HG03378 (cell line): ENCODE data around the gene PCAT7.

Experiments
- ATAC-seq: cut with Tn5 transposase; IDR thresholded peaks from one replicate; pipeline ENCODE4 v1.9.1; 2021; ENCODE audit warnings: mild to moderate bottlenecking, moderate library complexity; ENCODE audit not compliant: unreplicated experiment

Gene PCAT7

GRCh38 chr9:94600715-94601114 is 45.8 kb downstream of the PCAT7 start:
- no peak for ATAC-seq

DNA sequence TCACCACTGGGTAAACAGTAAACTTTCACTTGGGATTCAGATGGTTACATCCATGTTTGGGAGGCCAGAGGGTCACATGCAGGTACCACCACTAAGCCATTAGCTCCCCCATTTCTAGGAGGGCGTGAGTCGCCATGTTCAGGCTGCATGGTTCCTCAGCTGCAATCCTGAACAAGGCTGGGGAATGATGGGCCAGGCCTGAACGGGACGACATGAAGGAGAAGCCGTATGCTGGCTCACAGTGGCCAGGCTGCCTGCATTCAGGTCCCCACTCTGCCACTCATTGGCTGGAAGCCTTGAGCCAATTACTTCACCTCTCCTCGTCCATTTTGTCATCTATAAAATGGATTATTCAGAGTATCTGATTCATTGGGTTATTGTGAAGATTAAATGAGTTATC is 47.8 kb downstream of the PCAT7 start:
- no peak for ATAC-seq

GRCh38 chr9:94603259-94604160 is 48.6 kb downstream of the PCAT7 start:
- no peak for ATAC-seq

- ATAC-seq = no peak
Observed at GRCh38 chr9:94606646-94607422, 52.0 kb downstream of the PCAT7 start.

DNA sequence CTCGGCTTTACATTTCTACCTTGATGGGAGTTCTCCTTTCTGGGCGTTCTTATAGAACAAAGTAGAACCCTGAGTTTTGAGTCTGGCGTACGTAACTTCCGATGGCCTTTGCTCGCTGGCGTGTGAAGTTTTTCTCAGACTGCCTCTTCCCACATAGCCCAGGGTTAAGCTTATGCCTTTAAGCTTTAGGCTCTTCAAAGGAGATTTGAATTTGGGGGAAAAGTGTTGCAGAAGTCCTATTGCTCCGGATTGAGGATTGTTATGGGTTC is 52.5 kb downstream of the PCAT7 start:
- ATAC-seq = no peak

DNA sequence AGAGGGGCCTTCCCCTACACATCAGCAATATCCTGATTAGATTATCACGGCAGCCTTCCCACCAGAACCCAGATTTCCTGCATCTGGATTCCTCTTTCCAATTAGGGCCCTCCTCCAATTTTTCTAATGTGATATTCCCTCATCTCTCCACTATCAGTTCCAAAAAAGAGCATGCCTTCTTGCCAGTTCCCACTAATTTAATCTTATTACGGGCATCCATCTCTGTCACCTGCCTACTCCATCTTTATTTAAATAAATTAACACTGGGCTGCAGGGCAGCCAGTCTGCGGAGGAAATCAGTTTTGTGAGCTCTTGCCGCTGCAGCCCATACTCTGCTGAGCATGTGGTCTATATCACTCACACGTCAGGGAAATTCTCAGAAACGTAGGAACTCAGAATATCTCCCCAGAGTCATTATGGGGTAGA is 55.3 kb downstream of the PCAT7 start:
- ATAC-seq = no peak

DNA sequence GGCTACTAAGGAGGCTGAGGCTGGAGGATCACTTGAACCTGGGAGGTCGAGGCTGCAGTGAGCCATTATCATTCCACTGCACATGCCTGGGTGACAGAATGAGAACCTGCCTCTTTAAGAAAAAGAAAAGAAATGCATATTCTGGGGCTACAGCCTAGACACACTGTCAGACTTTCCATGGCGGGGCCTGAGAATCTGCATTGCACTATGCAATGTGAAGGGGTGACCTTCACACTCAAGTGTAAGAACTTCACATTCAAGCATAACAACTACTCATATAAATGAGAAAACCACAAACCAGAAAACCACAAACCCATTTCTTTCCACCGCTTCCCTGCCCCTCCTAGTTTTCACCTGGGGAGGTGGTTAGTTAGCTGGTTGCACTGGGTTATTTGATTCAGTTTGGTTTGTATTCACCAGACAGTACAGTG is 56.8 kb downstream of the PCAT7 start:
- ATAC-seq = no peak

GRCh38 chr9:94612071-94612470 is 57.2 kb downstream of the PCAT7 start:
- no peak for ATAC-seq

DNA sequence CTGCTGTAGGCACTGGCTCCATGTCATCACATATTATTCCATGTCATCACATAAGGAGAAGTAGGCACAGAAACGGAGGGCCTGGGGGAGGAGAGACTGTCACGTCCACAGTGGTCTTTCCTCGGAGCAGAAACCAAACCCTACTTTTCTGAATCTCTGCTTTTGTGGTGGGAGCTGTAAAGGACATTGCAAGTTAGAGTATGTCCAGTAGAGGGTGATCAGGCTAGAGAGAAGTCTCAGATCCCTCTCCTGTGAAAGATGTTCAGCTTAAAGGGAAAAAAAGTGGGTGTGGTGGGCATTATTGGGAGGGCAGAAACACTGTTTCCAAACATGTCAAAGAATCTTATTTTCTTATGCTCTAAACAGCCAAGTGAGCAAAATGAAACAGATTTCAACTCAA is 58.1 kb downstream of the PCAT7 start:
- ATAC-seq = no peak

DNA sequence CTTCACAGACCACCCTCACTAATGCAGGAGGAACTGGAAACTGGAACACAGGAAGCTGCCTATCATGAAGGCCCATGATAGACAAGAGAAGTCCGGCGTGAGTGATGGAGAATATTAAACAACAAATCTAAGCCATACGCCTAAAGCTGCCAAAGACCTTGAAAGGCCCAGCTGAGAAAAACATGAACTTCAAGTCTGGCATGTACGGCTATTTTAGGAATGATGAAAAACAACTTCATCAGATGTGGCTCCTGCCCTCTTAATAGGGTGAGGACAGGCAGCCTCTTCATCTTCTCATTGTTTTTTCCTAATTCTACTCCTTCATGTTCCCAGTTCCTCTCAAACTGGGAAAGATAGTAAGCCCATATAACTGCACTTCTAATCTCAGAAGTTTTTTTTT is 64.1 kb downstream of the PCAT7 start:
- ATAC-seq = no peak
